NCI-H345 treated with DMSO at 0.1 percent for 48 hours (cell line): ENCODE measurements around the gene CALHM5.
"Not testable (repeated sequence)": the region's sequence is repeated elsewhere in the genome, so short reads cannot be mapped to it uniquely, and the experiment has no call there.

Experiments used
- DNase-seq: peaks from one replicate; lab custom pipeline; 2025; ENCODE audit not compliant: unreplicated experiment; lab: John Stamatoyannopoulos, UW

The CALHM5 gene

DNA sequence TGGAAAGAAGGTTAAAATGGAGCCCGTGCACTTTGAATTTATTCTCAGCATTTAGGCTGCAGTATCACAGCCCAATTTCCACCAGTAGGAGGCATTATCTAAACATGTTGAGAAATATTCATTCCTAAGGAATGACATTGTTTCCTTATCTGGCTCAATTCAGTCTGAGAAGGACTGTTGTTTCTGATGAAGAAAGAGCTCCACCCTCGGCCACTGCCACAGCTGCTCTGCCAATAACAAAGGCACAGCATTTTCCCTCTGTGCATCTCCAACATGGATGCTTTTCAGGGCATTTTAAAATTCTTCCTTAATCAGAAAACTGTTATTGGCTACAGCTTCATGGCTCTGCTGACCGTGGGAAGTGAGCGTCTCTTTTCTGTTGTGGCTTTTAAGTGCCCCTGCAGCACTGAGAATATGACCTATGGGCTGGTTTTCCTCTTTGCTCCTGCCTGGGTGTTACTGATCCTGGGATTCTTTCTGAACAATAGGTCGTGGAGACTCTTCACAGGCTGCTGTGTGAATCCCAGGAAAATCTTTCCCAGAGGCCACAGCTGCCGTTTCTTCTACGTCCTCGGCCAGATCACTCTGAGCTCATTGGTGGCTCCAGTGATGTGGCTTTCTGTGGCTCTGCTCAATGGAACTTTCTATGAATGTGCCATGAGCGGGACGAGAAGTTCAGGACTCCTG lies at the start of gene CALHM5:
Gene CALHM5, plus strand, starts transcription at position 216 of the 687 bp plus-strand sequence. Its CDS starts 58 bp downstream, at position 274.
- no peak for DNase-seq

- peak; percentile 33 for DNase-seq
Measured at GRCh38 chr6:116461932-116462885, 49.2 kb upstream of the CALHM5 start.

GRCh38 chr6:116463301-116463700 lies 48.1 kb upstream of the CALHM5 start:
- DNase-seq = no peak

- no peak for DNase-seq
Measured at GRCh38 chr6:116465246-116465645, 46.2 kb upstream of the CALHM5 start.

- no peak for DNase-seq
Measured at GRCh38 chr6:116467096-116467495, 44.3 kb upstream of the CALHM5 start.

DNA sequence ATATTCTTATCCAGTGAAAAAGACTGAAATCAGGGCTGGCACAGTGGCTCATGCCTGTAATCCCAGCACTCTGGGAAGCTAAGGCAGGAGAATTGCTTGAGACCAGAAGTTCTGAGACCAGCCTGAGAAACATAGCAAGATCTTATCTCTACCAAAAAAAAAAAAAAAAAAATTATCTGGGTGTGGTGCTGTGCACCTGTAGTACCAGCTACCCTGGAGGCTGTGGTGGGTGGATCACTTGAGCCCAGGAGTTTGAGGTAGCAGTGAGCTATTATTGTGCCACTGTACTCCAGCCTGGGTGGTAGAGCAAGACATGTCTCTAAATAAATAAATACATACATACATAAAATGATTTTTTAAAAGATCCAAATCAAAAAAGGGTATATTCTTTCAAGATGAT lies 43.9 kb upstream of the CALHM5 start:
- DNase-seq = no peak

DNA sequence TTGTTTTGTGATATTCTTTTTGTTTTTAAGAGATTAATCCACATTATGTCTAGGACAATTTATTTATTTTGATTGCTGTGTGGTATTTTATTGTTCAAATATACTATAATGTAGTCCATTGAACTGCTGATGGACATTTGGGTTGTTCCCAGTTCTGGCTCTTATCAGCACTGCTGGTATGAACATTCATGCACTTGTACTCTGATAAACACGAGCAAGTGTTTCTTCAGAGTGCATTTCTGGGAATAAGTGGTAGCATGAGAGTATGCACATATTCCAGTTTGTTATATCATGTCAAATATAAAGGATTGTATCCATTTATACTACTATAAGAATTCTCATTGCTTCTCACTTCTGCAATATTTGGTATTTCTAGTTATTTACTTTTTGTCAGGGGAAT lies 43.1 kb upstream of the CALHM5 start:
- no peak for DNase-seq

DNA sequence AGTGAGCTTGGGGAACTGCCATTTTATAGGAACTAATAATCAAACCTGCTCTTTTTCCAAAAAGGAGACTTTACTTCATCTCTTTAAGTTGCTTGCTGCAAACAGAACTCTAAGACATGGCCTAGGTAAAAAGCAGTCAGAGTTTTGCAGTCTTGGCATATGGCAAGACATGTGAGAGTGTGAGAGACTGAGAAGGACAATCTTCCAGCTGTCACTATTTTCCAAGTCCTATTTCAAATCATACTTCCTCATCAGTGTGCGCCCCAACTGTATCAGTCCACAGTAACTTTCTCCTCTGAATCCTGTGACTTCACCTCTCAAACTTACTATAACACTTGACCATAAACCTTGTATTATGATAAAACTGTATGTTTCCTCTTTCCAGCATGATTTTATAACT lies 39.9 kb upstream of the CALHM5 start:
- DNase-seq = no peak

- DNase-seq = no peak
Measured at GRCh38 chr6:116472706-116473105, 38.7 kb upstream of the CALHM5 start.

DNA sequence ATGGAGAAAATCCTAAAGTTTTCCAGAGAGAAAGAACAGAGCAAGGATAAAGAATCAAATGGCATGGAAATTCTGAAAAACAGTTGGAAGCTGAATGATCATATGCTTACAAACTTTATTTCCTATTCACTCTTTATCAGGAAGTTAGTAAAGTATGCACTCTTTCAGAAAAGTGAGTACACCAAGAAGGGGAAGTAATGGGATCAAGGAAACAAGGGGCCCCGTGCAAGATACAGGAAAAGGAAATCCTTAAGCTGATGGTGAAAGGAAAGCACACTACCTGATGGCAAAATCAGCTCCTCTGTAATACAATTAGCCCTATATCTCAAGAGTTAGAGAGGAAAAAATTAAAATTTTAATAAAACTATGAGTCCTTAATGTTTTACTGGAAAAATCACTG lies 36.3 kb upstream of the CALHM5 start:
- DNase-seq = no peak

DNA sequence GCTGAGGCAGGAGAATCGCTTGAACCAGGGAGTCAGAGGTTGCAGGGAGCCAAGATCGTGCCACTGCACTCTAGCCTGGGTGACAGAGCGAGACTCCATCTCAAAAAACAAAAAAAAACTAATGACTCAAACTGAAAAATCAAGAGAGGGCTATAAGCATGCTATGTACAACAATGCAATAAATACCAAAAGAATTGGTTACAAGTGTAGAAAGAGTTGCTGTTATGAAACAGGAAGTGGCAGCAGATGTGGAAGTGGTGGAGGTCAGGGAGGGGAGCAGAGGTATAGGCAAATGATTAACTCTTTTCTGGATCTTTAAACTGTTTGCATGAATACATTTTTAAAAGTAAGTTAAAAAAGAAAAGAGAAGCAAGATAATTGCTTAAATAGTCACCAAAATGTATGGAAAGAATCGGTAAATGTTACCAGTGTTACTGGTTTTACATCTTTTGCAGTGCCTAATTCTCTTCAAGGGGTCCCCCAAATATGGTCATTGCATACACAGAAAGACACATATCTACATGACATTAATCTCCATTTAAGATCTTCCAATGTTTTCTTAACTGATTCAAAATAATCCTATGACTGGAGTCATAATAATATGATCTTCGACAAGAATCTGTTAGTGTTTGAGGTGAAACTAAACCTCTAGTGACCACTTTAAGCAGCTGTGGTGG lies 35.3 kb upstream of the CALHM5 start:
- DNase-seq = no peak

DNA sequence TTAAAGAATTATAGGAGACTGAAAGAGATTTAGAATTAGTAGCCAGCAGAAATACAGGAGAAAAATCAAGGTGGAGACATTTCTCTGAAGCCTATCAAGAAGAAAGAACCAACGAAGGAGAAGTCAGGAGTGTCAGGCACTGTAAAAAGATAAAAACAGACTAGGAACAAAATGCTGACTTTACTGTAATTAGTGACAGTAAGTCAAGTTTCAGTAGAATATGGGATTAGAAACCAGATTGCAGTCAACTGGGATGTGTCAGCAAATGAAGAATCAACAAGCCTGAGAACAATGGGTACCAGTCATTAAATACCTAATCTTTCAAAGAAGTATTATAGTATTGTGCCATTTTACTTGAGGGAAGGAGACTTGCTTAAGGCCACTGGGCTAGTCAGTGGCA lies 28.7 kb upstream of the CALHM5 start:
- no peak for DNase-seq

GRCh38 chr6:116483616-116484015 lies 27.8 kb upstream of the CALHM5 start:
- DNase-seq = no peak

- no peak for DNase-seq
Measured at GRCh38 chr6:116485559-116486184, 25.8 kb upstream of the CALHM5 start.

GRCh38 chr6:116491610-116492330 lies 19.7 kb upstream of the CALHM5 start:
- DNase-seq = no peak

DNA sequence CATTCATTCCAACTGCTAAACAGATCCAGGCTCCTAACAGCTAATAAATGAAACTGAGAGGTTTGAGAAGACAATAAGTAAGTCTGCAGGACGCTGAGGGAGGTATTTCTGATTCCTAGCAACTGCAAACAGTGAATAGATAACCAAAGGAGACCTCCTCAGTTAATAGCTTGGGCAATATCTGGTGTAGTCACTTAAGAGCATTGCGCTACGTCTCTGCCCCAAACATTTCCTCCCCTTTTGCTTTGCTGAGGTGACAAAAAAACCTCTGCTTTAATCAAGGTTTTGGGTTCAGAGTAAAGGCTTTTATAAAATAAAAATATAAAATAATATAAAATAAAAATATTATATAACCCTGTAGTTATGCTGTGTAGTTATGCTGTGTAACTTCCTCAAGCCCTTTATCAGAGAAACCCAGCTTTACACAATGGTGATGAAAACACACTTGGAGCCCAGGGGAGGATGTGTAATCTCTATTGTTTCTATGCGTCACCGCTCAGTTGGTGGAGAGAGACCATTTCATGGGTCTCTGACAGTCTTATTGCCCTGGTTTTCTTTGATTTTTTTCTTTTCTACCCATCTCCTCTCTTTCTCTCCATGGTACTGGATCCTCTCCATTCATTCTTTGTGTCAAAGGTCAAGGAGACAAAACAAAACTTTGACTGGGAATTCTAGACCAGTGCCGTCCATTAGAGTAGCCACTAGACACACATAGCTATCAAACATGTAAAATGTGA lies 18.9 kb upstream of the CALHM5 start:
- DNase-seq = no peak

DNA sequence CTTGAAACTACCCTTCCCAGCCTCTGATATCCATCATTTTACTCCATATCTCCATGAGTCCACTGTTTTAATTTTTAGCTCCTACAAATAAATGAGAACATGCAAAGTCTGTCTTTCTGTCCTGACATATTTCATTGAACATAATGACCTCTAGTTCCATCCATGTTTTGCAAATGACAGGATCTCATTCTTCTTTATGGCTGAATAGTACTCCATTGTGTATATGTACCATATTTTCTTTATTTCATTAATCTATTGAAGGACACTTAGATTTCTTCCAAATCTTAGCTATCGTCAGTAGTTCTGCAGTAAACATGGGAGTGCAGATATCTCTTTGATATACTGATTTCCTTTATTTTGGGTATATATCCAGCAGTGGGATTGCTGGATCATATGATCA lies 16.3 kb upstream of the CALHM5 start:
- DNase-seq = not testable (repeated sequence)

DNA sequence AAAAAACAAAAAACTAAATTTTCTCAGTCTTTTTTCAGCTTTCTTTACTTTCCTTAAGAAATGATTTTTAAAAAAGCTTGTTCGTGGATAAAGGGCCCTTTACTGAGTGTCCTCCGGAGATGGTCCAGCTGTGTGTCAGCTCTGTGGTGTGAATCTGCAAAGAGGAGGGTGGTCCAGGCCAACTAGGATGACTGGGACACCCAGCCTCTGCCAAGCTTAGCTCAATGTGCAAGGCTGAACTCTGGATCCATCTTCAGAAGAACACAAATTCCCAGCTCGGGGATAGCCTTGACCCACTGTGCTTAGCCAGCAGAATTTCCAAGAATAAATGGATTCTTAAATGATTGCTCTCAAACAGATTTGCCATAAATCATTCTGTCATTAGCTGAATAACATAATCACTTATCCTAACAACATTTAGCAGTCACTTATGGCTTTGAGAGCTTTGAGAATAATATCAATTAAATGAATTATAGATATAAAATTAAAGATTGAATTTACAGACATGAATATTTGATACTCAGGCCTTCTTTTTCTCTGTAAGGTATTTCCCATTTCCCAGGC lies 14.2 kb upstream of the CALHM5 start:
- DNase-seq = no peak

DNA sequence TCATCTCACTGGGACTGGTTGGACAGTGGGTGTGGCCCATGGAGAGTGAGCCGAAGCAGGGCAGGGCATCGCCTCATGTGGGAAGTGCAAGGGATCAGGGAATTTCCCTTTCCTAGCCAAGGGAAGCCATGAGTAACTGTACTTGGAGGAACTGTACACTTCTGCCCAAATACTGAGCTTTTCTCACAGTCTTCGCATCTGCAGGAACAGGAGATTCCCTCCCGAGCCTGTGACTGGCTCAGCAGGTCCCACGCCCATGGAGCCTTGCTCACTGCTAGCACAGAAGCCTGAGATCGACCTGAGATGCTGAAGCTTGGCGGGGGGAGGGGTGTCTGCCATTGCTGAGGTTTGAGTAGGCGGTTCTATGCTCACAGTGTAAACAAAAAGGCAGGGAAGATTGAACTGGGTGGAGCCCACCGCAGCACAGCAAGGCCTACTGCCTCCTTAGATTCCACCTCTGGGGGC lies 10.4 kb upstream of the CALHM5 start:
- DNase-seq = no peak
